GM12878 (cell line): ENCODE measurements around the gene SEPHS1. TPM values are rescaled to one million over a fixed set of nuclear protein-coding genes. Genes with fewer than 3 reads are reported as not detected.

Source experiments
- ATAC-seq: fragments of 200-7000 bp; cut with Tn5 transposase; 3 replicates; pipeline ENCODE4 v1.9.1; 2020; ENCODE audit warnings: mild to moderate bottlenecking, moderate library complexity
- BruUV-seq: library from RNA; stranded (reverse); fragments of 400-500 nt; replicated peaks from 2 replicates; lab custom pipeline; 2021; lab: Mats Ljungman, UMichigan
- CTCF ChIA-PET: fragments of 300-600 bp; sonication (Branson Sonifier 250); formaldehyde crosslinking; extraction: SDS; loops from one replicate; lab custom pipeline; 2021; ENCODE audit warnings: inconsistent platforms; lab: Yijun Ruan, JAX
- POLR2A ChIA-PET: fragments of 350-600 bp; formaldehyde crosslinking; extraction: SDS; loops from one replicate; lab custom pipeline; 2021; ENCODE audit warnings: inconsistent platforms; lab: Charles Lee
- RAD21 ChIA-PET: fragments of 300-600 bp; sonication (Branson Sonifier 250); formaldehyde crosslinking; loops from one replicate; lab custom pipeline; 2023; ENCODE audit warnings: antibody characterized with exemption; ENCODE audit not compliant: unreplicated experiment; lab: Charles Lee
- SMC1A ChIA-PET: fragments of 300-600 bp; sonication (Branson Sonifier 250); formaldehyde crosslinking; loops from one replicate; lab custom pipeline; 2023; ENCODE audit not compliant: unreplicated experiment, uncharacterized antibody; lab: Charles Lee
- DNase-seq: peaks from one replicate; pipeline ENCODE4 v3.0.0-alpha.2; 2011; ENCODE audit warnings: low read depth, low spot score
- FAIRE-seq: peaks from 3 replicates; lab custom pipeline; 2011; peaks lifted over from hg19 to GRCh38; lab: Jason Lieb, UNC
- H2AFZ ChIP-seq: 2 replicates; pipeline ENCODE4 v1.6.0; 2011; ENCODE audit warnings: low read depth, low read length, control low read depth; ENCODE audit not compliant: control insufficient read depth
- H3K27ac ChIP-seq: 2 replicates; pipeline ENCODE4 v1.5.1; 2011; ENCODE audit warnings: control low read depth; ENCODE audit not compliant: control insufficient read depth, insufficient read depth
- H3K27me3 ChIP-seq, 2 experiments: replicated peaks in 1 of 2; 2 replicates each; pipeline versions ENCODE4 v1.6.0 to v1.6.1; 2011; ENCODE audit warnings: low read length in 1 of 2; ENCODE audit not compliant: control insufficient read depth in 2 of 2, insufficient read depth in 2 of 2
- H3K36me3 ChIP-seq, 2 experiments: 2 replicates each; pipeline ENCODE4 v1.5.1; 2011; ENCODE audit warnings: low read length in 1 of 2; ENCODE audit not compliant: control insufficient read depth in 2 of 2, insufficient read depth in 2 of 2
- H3K4me1 ChIP-seq: 2 replicates; pipeline ENCODE4 v1.6.1; 2011; ENCODE audit warnings: mild to moderate bottlenecking, low read length, moderate library complexity, mixed read lengths; ENCODE audit not compliant: control insufficient read depth, insufficient read depth
- H3K4me2 ChIP-seq: 2 replicates; pipeline ENCODE4 v1.6.0; 2011; ENCODE audit warnings: control low read depth; ENCODE audit not compliant: control insufficient read depth, insufficient read depth
- H3K4me3 ChIP-seq: fragments of 200-600 bp; sonication (generic); 2 replicates; pipeline ENCODE4 v1.5.1; 2016
- H3K79me2 ChIP-seq: 2 replicates; pipeline ENCODE4 v1.6.0; 2011; ENCODE audit warnings: low read length; ENCODE audit not compliant: control insufficient read depth, insufficient read depth
- H3K9ac ChIP-seq: 2 replicates; pipeline ENCODE4 v1.8.0; 2011; ENCODE audit warnings: low read length, control low read depth, mixed read lengths; ENCODE audit not compliant: control insufficient read depth, insufficient read depth
- H3K9me3 ChIP-seq: replicated peaks from 3 replicates; pipeline ENCODE4 v1.5.1; 2011; ENCODE audit warnings: mild to moderate bottlenecking, low read length; ENCODE audit not compliant: control insufficient read depth, insufficient read depth
- H4K20me1 ChIP-seq: 2 replicates; pipeline ENCODE4 v1.6.0; 2011; ENCODE audit not compliant: control insufficient read depth, insufficient read depth
- ASH2L ChIP-seq: fragments of 300-600, 200-600 bp; sonication (generic); IDR thresholded peaks from 2 replicates; pipeline ENCODE4 v1.6.1; 2017; ENCODE audit warnings: low read depth, mild to moderate bottlenecking, borderline replicate concordance
- BACH1 ChIP-seq: fragments of 450-650 bp; IDR thresholded peaks from 2 replicates; pipeline ENCODE4 v1.6.1; 2017; ENCODE audit warnings: mild to moderate bottlenecking, borderline replicate concordance
- BMI1 ChIP-seq: fragments of 450-650 bp; IDR thresholded peaks from 2 replicates; pipeline ENCODE4 v1.6.1; 2016; ENCODE audit warnings: mild to moderate bottlenecking, moderate library complexity, borderline replicate concordance
- CBX3 ChIP-seq: fragments of 200-600 bp; sonication (generic); IDR thresholded peaks from 2 replicates; pipeline ENCODE4 v1.6.1; 2016; ENCODE audit warnings: low read depth, borderline replicate concordance
- CREB1 ChIP-seq: IDR thresholded peaks from 2 replicates; pipeline ENCODE4 v1.6.1; 2012; ENCODE audit warnings: low read depth, mild to moderate bottlenecking, inconsistent platforms
- ETV6 ChIP-seq, 2 experiments: fragments of 450-650 bp in 1 of 2; IDR thresholded peaks in 1 of 2; conservative IDR thresholded peaks in 1 of 2; 2 replicates each; pipeline ENCODE4 v1.6.1; 2014; ENCODE audit warnings: antibody characterized with exemption in 1 of 2, borderline replicate concordance in 1 of 2, low read depth in 1 of 2, mild to moderate bottlenecking in 1 of 2, moderate library complexity in 1 of 2
- IKZF1 ChIP-seq: fragments of 450-650 bp; conservative IDR thresholded peaks from 2 replicates; pipeline ENCODE4 v1.6.1; 2017; ENCODE audit warnings: antibody characterized with exemption, mild to moderate bottlenecking
- KDM1A ChIP-seq: fragments of 200-600 bp; sonication (generic); IDR thresholded peaks from 2 replicates; pipeline ENCODE4 v1.6.1; 2016; ENCODE audit warnings: borderline replicate concordance
- KLF5 ChIP-seq: fragments of 450-650 bp; IDR thresholded peaks from 2 replicates; pipeline ENCODE4 v1.6.1; 2014; ENCODE audit warnings: mild to moderate bottlenecking; ENCODE audit not compliant: partially characterized antibody
- MXI1 ChIP-seq: fragments of 150-350 bp; IDR thresholded peaks from 2 replicates; pipeline ENCODE4 v1.6.1; 2011; ENCODE audit warnings: low read depth, mild to moderate bottlenecking, inconsistent platforms, low read length, improper control_type of control experiment
- MYC ChIP-seq: IDR thresholded peaks from 2 replicates; pipeline ENCODE4 v1.6.1; 2011; ENCODE audit warnings: mild to moderate bottlenecking, low read length, moderate library complexity, inconsistent platforms; ENCODE audit not compliant: insufficient read depth, insufficient replicate concordance, insufficient read length, severe bottlenecking
- NR2C1 ChIP-seq: fragments of 450-650 bp; IDR thresholded peaks from 2 replicates; pipeline ENCODE4 v1.6.1; 2017; ENCODE audit warnings: antibody characterized with exemption, mild to moderate bottlenecking, moderate library complexity
- PBX3 ChIP-seq: IDR thresholded peaks from 2 replicates; pipeline ENCODE4 v1.6.1; 2011; ENCODE audit warnings: mild to moderate bottlenecking, low read depth, low read length, moderate library complexity; ENCODE audit not compliant: insufficient replicate concordance
- POLR2A ChIP-seq: IDR thresholded peaks from 2 replicates; pipeline ENCODE4 v1.6.1; 2011; ENCODE audit warnings: low read depth, mild to moderate bottlenecking, low read length
- WGBS: methylation state at CpG from one replicate; pipeline ENCODE4 v1.1.6; 2016; ENCODE audit warnings: low lambda C conversion rate; ENCODE audit not compliant: insufficient replicate concordance, insufficient coverage; ENCODE audit errors: missing lambda C conversion rate; 5-methylcytosine and 5-hydroxymethylcytosine counted together
- in situ Hi-C: fragments of 300-500 bp; cut with MboI; formaldehyde crosslinking; loops from 9 replicates; pipeline ENCODE4 v1.14.3; 2018; ENCODE audit warnings: mixed read lengths
- intact Hi-C: fragments of 100-400 bp; cut with micrococcal nuclease; formaldehyde crosslinking; loops from one replicate; pipeline ENCODE4 v1.14.2; 2022; ENCODE audit not compliant: unreplicated experiment
- polyA plus RNA-seq, 11 experiments: library from polyadenylated mRNA; depleted of rRNA in 4 of 11; unstranded in 6 of 11; stranded (reverse) in 5 of 11; fragments of >200 nt; fragmentation: Nextera tagmentation in 4 of 11; fragmentation: Illumina TruSeq in 1 of 11; extraction: Ambion mirVana in 4 of 11; extraction: Trizol in 1 of 11; gene quantifications; 1 replicate in 1 of 11; 2 replicates in 10 of 11; pipeline versions ENCODE4 v1.2.1 to v1.2.3, GENCODE V29; 2011 to 2016; ENCODE audit warnings: inconsistent platforms in 2 of 11, missing spikeins in 2 of 11, low read depth in 1 of 11
- total RNA-seq, 4 experiments: library from RNA; depleted of rRNA in 3 of 4; stranded (reverse); fragments of >200 nt in 3 of 4; fragmentation: Illumina TruSeq in 1 of 4; extraction: Trizol in 1 of 4; gene quantifications; 2 replicates each; pipeline versions ENCODE4 v1.2.1 to v1.2.3, GENCODE V29; 2013 to 2021
- TF ChIP-seq, protein P1 (sequence below): fragments of 450-650 bp; formaldehyde crosslinking; IDR thresholded peaks from 2 replicates; pipeline ENCODE4 v1.5.0; 2022; ENCODE audit warnings: mild to moderate bottlenecking, missing genetic modification characterization

SEPHS1 gene
- total and polyA plus RNA-seq, 10 of the 15 experiments (the other 5 are each of a cell fraction or from before 2014, with no cell fraction given): 14.7 to 85.4 (median 48.5) TPM

GRCh38 chr10:13315361-13315760 lies 32.7 kb downstream of the SEPHS1 start:
- no peak overlapping the region for H3K9ac ChIP-seq
- in situ Hi-C loops (no loop called here), intact Hi-C loops (no loop called here)
- H3K27me3 ChIP-seq: no peaks in the 10 kb centered on the region
- no peak overlapping the region for H3K4me3 ChIP-seq
- no peak for DNase-seq
- ChIA-PET POLR2A (no interaction called here), RAD21 (no interaction called here), SMC1A (interaction anchor here (1.0 kb wide), 1 partner anchor 13 kb away, joined by 3 read pairs; no protein-coding TSS in a partner anchor), CTCF (interaction anchor here (0.9 to 2.0 kb wide), 2 partner anchors 12 to 13 kb away, joined by 5 to 6 read pairs; no protein-coding TSS in a partner anchor)
- H2AFZ ChIP-seq: no peak overlapping the region
- TF ChIP-seq MXI1 (no peak), ASH2L (no peak), CBX3 (no peak), KDM1A (no peak), ETV6 (conservative IDR thresholded peaks at IDR 0.05 in 1 of 2, IDR thresholded peaks at IDR 0.05 in 1 of 2; ENCODE audit: borderline replicate concordance in 1 of 2, low read depth in 1 of 2) (no peak), NR2C1 (no peak), KLF5 (no peak), BACH1 (no peak)
- H3K4me2 ChIP-seq: no peak overlapping the region
- H3K4me1 ChIP-seq: no peaks in the 10 kb centered on the region
- no peak overlapping the region for H3K27ac ChIP-seq
- H4K20me1 ChIP-seq: no peaks in the 10 kb centered on the region
- BruUV-seq: no TSS peak
- no peaks in the 10 kb centered on the region for H3K9me3 ChIP-seq
- no peak for FAIRE-seq
- H3K79me2 ChIP-seq: no peaks in the 10 kb centered on the region
- ATAC-seq: no peak
- H3K36me3 ChIP-seq: peaks cover 0 to 5% of the 10 kb centered on the region in 2 experiments; a peak in 1 of 4 replicates

- H3K4me3 ChIP-seq: no peak overlapping the region
- H3K9me3 ChIP-seq: no peaks in the 10 kb centered on the region
- ChIA-PET SMC1A (no interaction called here), POLR2A (no interaction called here), CTCF (no interaction called here), RAD21 (no interaction called here)
- ATAC-seq (no peak), DNase-seq (no peak), FAIRE-seq (no peak)
- in situ Hi-C loops: no loop called here
- H3K36me3 ChIP-seq: no peaks in the 10 kb centered on the region
- no peaks in the 10 kb centered on the region for H3K79me2 ChIP-seq
- no peak overlapping the region for H3K9ac ChIP-seq
- no peaks in the 10 kb centered on the region for H3K27me3 ChIP-seq
- H3K27ac ChIP-seq: no peak overlapping the region
- no peaks in the 10 kb centered on the region for H4K20me1 ChIP-seq
- no peak overlapping the region for H3K4me2 ChIP-seq
- 68% methylated on average over 5 of the region's 5 CpGs for WGBS
- intact Hi-C loops: no loop called here
- no peak overlapping the region for H2AFZ ChIP-seq
- no TSS peak for BruUV-seq
- H3K4me1 ChIP-seq: no peaks in the 10 kb centered on the region
- TF ChIP-seq PBX3 (no peak), POLR2A (no peak), MYC (no peak), CREB1 (no peak), BMI1 (no peak), IKZF1 (no peak)
- TF ChIP-seq, protein P1, sequence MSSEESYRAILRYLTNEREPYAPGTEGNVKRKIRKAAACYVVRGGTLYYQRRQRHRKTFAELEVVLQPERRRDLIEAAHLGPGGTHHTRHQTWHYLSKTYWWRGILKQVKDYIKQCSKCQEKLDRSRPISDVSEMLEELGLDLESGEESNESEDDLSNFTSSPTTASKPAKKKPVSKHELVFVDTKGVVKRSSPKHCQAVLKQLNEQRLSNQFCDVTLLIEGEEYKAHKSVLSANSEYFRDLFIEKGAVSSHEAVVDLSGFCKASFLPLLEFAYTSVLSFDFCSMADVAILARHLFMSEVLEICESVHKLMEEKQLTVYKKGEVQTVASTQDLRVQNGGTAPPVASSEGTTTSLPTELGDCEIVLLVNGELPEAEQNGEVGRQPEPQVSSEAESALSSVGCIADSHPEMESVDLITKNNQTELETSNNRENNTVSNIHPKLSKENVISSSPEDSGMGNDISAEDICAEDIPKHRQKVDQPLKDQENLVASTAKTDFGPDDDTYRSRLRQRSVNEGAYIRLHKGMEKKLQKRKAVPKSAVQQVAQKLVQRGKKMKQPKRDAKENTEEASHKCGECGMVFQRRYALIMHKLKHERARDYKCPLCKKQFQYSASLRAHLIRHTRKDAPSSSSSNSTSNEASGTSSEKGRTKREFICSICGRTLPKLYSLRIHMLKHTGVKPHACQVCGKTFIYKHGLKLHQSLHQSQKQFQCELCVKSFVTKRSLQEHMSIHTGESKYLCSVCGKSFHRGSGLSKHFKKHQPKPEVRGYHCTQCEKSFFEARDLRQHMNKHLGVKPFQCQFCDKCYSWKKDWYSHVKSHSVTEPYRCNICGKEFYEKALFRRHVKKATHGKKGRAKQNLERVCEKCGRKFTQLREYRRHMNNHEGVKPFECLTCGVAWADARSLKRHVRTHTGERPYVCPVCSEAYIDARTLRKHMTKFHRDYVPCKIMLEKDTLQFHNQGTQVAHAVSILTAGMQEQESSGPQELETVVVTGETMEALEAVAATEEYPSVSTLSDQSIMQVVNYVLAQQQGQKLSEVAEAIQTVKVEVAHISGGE: no peak
Observed at GRCh38 chr10:13311177-13311575, 36.9 kb downstream of the SEPHS1 start.
